ENCODE results near the gene CD226.

DNA sequence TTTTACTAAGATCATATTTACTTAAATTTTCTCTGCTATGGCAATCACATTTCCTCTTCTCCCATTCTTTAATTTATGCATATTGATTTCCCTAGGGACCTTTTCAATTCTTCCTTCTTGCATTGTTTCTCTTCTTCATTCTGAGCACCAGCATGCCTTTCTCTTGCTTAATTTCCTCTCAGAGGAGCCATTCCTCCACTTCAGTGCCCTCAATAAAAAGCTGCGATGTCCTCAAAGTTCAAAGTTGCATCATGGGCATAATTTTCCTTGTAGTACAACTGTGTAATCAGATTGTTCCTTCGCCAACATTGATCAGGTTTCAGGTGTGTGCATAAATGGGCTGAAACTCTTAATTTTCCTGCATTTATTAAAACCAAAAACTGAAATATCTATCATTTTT lies 21.8 kb upstream of the CD226 start:
- TF ChIP-seq, protein P1, sequence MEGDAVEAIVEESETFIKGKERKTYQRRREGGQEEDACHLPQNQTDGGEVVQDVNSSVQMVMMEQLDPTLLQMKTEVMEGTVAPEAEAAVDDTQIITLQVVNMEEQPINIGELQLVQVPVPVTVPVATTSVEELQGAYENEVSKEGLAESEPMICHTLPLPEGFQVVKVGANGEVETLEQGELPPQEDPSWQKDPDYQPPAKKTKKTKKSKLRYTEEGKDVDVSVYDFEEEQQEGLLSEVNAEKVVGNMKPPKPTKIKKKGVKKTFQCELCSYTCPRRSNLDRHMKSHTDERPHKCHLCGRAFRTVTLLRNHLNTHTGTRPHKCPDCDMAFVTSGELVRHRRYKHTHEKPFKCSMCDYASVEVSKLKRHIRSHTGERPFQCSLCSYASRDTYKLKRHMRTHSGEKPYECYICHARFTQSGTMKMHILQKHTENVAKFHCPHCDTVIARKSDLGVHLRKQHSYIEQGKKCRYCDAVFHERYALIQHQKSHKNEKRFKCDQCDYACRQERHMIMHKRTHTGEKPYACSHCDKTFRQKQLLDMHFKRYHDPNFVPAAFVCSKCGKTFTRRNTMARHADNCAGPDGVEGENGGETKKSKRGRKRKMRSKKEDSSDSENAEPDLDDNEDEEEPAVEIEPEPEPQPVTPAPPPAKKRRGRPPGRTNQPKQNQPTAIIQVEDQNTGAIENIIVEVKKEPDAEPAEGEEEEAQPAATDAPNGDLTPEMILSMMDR (IDR thresholded peaks at IDR 0.05 in 4 of 5, conservative IDR thresholded peaks at IDR 0.05 in 1 of 5), result no peak
- TF ChIP-seq POLR2A (IDR thresholded peaks at IDR 0.05), result no peak

All from gastrocnemius medialis (tissue), 4 donors.